IMR-90 (cell line): ENCODE measurements around the gene SLC51A. TPM values are rescaled to one million over a fixed set of nuclear protein-coding genes. Genes with fewer than 3 reads are reported as not detected.

ENCODE experiments used
- ATAC-seq: fragments of 200-7000 bp; cut with Tn5 transposase; 2 replicates; pipeline ENCODE4 v1.9.1; 2020; ENCODE audit warnings: low read depth, mild to moderate bottlenecking, moderate library complexity
- BruUV-seq: library from RNA; stranded (reverse); fragments of 400-500 nt; replicated peaks from 2 replicates; lab custom pipeline; 2021; lab: Mats Ljungman, UMichigan
- CTCF ChIA-PET: fragments of 300-600 bp; formaldehyde crosslinking; extraction: SDS; loops from one replicate; lab custom pipeline; 2021; ENCODE audit warnings: antibody characterized with exemption; lab: Yijun Ruan, JAX
- POLR2A ChIA-PET: fragments of 300-600 bp; sonication (Branson Sonifier 250); formaldehyde crosslinking; loops from one replicate; lab custom pipeline; 2022; ENCODE audit warnings: antibody characterized with exemption; ENCODE audit not compliant: unreplicated experiment; lab: Charles Lee
- DNase-seq: peaks from one replicate; pipeline ENCODE4 v3.0.0; 2013
- H2AFZ ChIP-seq: replicated peaks from 2 replicates; pipeline ENCODE3; 2013; ENCODE audit warnings: low read length, mild to moderate bottlenecking; ENCODE audit not compliant: poor library complexity
- H2AK5ac ChIP-seq: 2 replicates; pipeline ENCODE4 v1.6.1; 2013; ENCODE audit warnings: low read depth, low read length, inconsistent platforms
- H2AK9ac ChIP-seq: replicated peaks from 2 replicates; pipeline ENCODE3; 2013; ENCODE audit warnings: mild to moderate bottlenecking, low read depth, low read length, moderate library complexity; ENCODE audit not compliant: poor library complexity
- H2BK120ac ChIP-seq: 2 replicates; pipeline ENCODE4 v1.6.1; 2013; ENCODE audit warnings: low read depth, low read length, inconsistent platforms
- H2BK15ac ChIP-seq: 3 replicates; pipeline ENCODE4 v1.6.1; 2013; ENCODE audit warnings: low read depth, low read length, inconsistent platforms
- H2BK20ac ChIP-seq: 2 replicates; pipeline ENCODE4 v1.6.1; 2013; ENCODE audit warnings: low read depth, mild to moderate bottlenecking, inconsistent platforms, low read length, moderate library complexity
- H2BK5ac ChIP-seq: 2 replicates; pipeline ENCODE4 v1.6.1; 2013; ENCODE audit warnings: mild to moderate bottlenecking, low read depth, low read length, inconsistent platforms; ENCODE audit not compliant: poor library complexity, severe bottlenecking
- H3K14ac ChIP-seq: replicated peaks from 2 replicates; pipeline ENCODE4 v1.6.1; 2013; ENCODE audit warnings: low read depth, low read length, inconsistent platforms
- H3K18ac ChIP-seq: 2 replicates; pipeline ENCODE4 v1.6.1; 2013; ENCODE audit warnings: low read depth, low read length, control low read depth
- H3K23ac ChIP-seq: 2 replicates; pipeline ENCODE4 v1.6.1; 2013; ENCODE audit warnings: low read depth, low read length, inconsistent platforms
- H3K27ac ChIP-seq: 2 replicates; pipeline ENCODE4 v1.5.1; 2013; ENCODE audit warnings: mild to moderate bottlenecking, control low read depth, low read length; ENCODE audit not compliant: insufficient read depth
- H3K27me3 ChIP-seq: 2 replicates; pipeline ENCODE4 v1.6.1; 2013; ENCODE audit warnings: low read length; ENCODE audit not compliant: control insufficient read depth, insufficient read depth
- H3K36me3 ChIP-seq: 2 replicates; pipeline ENCODE4 v1.6.1; 2013; ENCODE audit warnings: low read length, mixed read lengths; ENCODE audit not compliant: control insufficient read depth, insufficient read depth
- H3K4ac ChIP-seq: 2 replicates; pipeline ENCODE4 v1.6.1; 2013; ENCODE audit warnings: low read depth, low read length, inconsistent platforms
- H3K4me1 ChIP-seq: 2 replicates; pipeline ENCODE4 v1.6.1; 2013; ENCODE audit warnings: low read length, mixed read lengths; ENCODE audit not compliant: control insufficient read depth, insufficient read depth
- H3K4me2 ChIP-seq: 2 replicates; pipeline ENCODE4 v1.6.1; 2013; ENCODE audit warnings: low read depth, mild to moderate bottlenecking, control low read depth, low read length, moderate library complexity
- H3K4me3 ChIP-seq: 2 replicates; pipeline ENCODE4 v1.5.1; 2013; ENCODE audit warnings: low read depth, mild to moderate bottlenecking, control low read depth, low read length, moderate library complexity; ENCODE audit not compliant: insufficient read depth
- H3K56ac ChIP-seq: 2 replicates; pipeline ENCODE4 v1.6.1; 2013; ENCODE audit warnings: low read length, inconsistent platforms; ENCODE audit not compliant: insufficient read depth; ENCODE audit errors: extremely low read depth
- H3K79me1 ChIP-seq, 2 experiments: 2 replicates each; pipeline ENCODE4 v1.6.1; 2013; ENCODE audit warnings: low read length in 2 of 2, inconsistent platforms in 1 of 2, low read depth in 1 of 2
- H3K9ac ChIP-seq: 2 replicates; pipeline ENCODE4 v1.6.1; 2013; ENCODE audit warnings: low read depth, low read length, control low read depth
- H3K9me1 ChIP-seq: 2 replicates; pipeline ENCODE4 v1.6.1; 2013; ENCODE audit warnings: low read length, inconsistent platforms; ENCODE audit not compliant: insufficient read depth
- H3K9me3 ChIP-seq: 2 replicates; pipeline ENCODE4 v1.6.1; 2013; ENCODE audit warnings: low read length; ENCODE audit not compliant: control insufficient read depth, insufficient read depth
- H4K20me1 ChIP-seq: 2 replicates; pipeline ENCODE4 v1.6.1; 2013; ENCODE audit warnings: low read length, inconsistent platforms; ENCODE audit not compliant: insufficient read depth
- H4K5ac ChIP-seq: 2 replicates; pipeline ENCODE4 v1.6.1; 2013; ENCODE audit warnings: mild to moderate bottlenecking, low read depth, low read length, control low read depth
- H4K8ac ChIP-seq, 2 experiments: 2 replicates each; pipeline ENCODE4 v1.6.1; 2013; ENCODE audit warnings: low read depth in 2 of 2, low read length in 2 of 2, control low read depth in 1 of 2, inconsistent platforms in 1 of 2
- H4K91ac ChIP-seq: 2 replicates; pipeline ENCODE4 v1.6.1; 2013; ENCODE audit warnings: low read depth, low read length, inconsistent platforms; ENCODE audit not compliant: insufficient read depth
- BHLHE40 ChIP-seq: fragments of 150-350 bp; IDR thresholded peaks from 2 replicates; pipeline ENCODE4 v1.6.1; 2016; ENCODE audit warnings: mild to moderate bottlenecking, low read depth, low read length
- CHD1 ChIP-seq: IDR thresholded peaks from 2 replicates; pipeline ENCODE4 v1.6.1; 2012; ENCODE audit warnings: low read depth, low read length, improper control_type of control experiment
- ELK1 ChIP-seq: fragments of 150-350 bp; IDR thresholded peaks from 2 replicates; pipeline ENCODE4 v1.6.1; 2016; ENCODE audit warnings: low read depth, mild to moderate bottlenecking, low read length, moderate library complexity, borderline replicate concordance
- MAFK ChIP-seq: IDR thresholded peaks from 2 replicates; pipeline ENCODE4 v1.6.1; 2012; ENCODE audit warnings: low read depth, low read length, improper control_type of control experiment
- MAZ ChIP-seq: IDR thresholded peaks from 2 replicates; pipeline ENCODE4 v1.6.1; 2012; ENCODE audit warnings: low read depth, mild to moderate bottlenecking, low read length, improper control_type of control experiment, moderate library complexity, borderline replicate concordance
- MXI1 ChIP-seq: IDR thresholded peaks from 2 replicates; pipeline ENCODE4 v1.6.1; 2012; ENCODE audit warnings: low read depth, mild to moderate bottlenecking, low read length, moderate library complexity, borderline replicate concordance
- NFE2L2 ChIP-seq: fragments of 150-350 bp; IDR thresholded peaks from 2 replicates; pipeline ENCODE4 v1.6.1; 2016; ENCODE audit warnings: low read depth, mild to moderate bottlenecking, low read length
- POLR2A ChIP-seq: IDR thresholded peaks from 2 replicates; pipeline ENCODE4 v1.6.1; 2012; ENCODE audit warnings: mild to moderate bottlenecking, low read depth, low read length
- RAD21 ChIP-seq: IDR thresholded peaks from 2 replicates; pipeline ENCODE4 v1.6.1; 2012; ENCODE audit warnings: low read length, improper control_type of control experiment
- RCOR1 ChIP-seq: IDR thresholded peaks from 2 replicates; pipeline ENCODE4 v1.6.1; 2012; ENCODE audit warnings: mild to moderate bottlenecking, low read length, improper control_type of control experiment; ENCODE audit not compliant: insufficient replicate concordance
- RFX5 ChIP-seq: IDR thresholded peaks from 2 replicates; pipeline ENCODE4 v1.8.0; 2012; ENCODE audit warnings: low read depth, mild to moderate bottlenecking, low read length, moderate library complexity
- SMC3 ChIP-seq: fragments of 150-350 bp; IDR thresholded peaks from 2 replicates; pipeline ENCODE4 v1.6.1; 2016; ENCODE audit warnings: low read depth, mild to moderate bottlenecking, antibody characterized with exemption, low read length, moderate library complexity
- USF2 ChIP-seq: fragments of 150-350 bp; IDR thresholded peaks from 2 replicates; pipeline ENCODE4 v1.6.1; 2017; ENCODE audit warnings: mild to moderate bottlenecking, antibody characterized with exemption, low read length, low read depth
- WGBS, 2 experiments: methylation state at CpG; one replicate each; pipeline versions ENCODE4 v1.1.5 to v1.1.7; 2013; ENCODE audit warnings: missing lambda C conversion rate in 2 of 2; ENCODE audit not compliant: insufficient read length in 1 of 2; ENCODE audit errors: extremely low coverage in 2 of 2; 5-methylcytosine and 5-hydroxymethylcytosine counted together
- dilution Hi-C: fragments of 300-500 bp; cut with HindIII; formaldehyde crosslinking; loops from one replicate; pipeline ENCODE4 v1.14.3; 2018; ENCODE audit warnings: low sequenced_read_pairs; ENCODE audit not compliant: unreplicated experiment
- in situ Hi-C: fragments of 300-500 bp; cut with MboI; formaldehyde crosslinking; loops from 3 replicates; pipeline ENCODE4 v1.14.3; 2019; ENCODE audit warnings: low sequenced_read_pairs, inconsistent platforms, mixed read lengths
- intact Hi-C: fragments of 100-400 bp; cut with micrococcal nuclease; formaldehyde crosslinking; loops from 2 replicates; pipeline ENCODE4 v1.10.0; 2022
- polyA plus RNA-seq, 3 experiments: library from polyadenylated mRNA; depleted of rRNA; stranded (reverse); fragments of >200 nt; gene quantifications; 2 replicates each; pipeline ENCODE4 v1.2.3, GENCODE V29; 2012; ENCODE audit warnings: low replicate concordance in 1 of 3
- total RNA-seq: library from RNA; depleted of rRNA; stranded (reverse); fragments of >200 nt; gene quantifications from 2 replicates; pipeline ENCODE4 v1.2.3, GENCODE V29; 2012

SLC51A gene
- total and polyA plus RNA-seq, 2 of the 4 experiments (the other 2 are of a cell fraction) = not detected

- no peak overlapping the region for H3K4me3 ChIP-seq
- intact Hi-C loops = no loop called here
- BruUV-seq = no TSS peak
- no peak overlapping the region for H3K4ac ChIP-seq
- H3K18ac ChIP-seq = no peak overlapping the region
- no peaks in the 10 kb centered on the region for H3K79me1 ChIP-seq
- CTCF ChIA-PET = no interaction called here
- H3K27me3 ChIP-seq = peaks cover 9% of the 10 kb centered on the region; the same call in 1 of the 2 replicates
- H2BK20ac ChIP-seq = no peak overlapping the region
- H2BK5ac ChIP-seq = no peak overlapping the region
- no peak overlapping the region for H4K91ac ChIP-seq
- no peak overlapping the region for H4K8ac ChIP-seq
- no peak overlapping the region for H2BK15ac ChIP-seq
- H2BK120ac ChIP-seq = no peak overlapping the region
- ATAC-seq (no peak), DNase-seq (no peak)
- H3K9me3 ChIP-seq = no peaks in the 10 kb centered on the region
- 0 out of 2 replicates have a peak, but pooled peaks cover 3% of the 10 kb centered on the region for H3K9me1 ChIP-seq
- dilution Hi-C loops = no loop called here
- no peak overlapping the region for H3K56ac ChIP-seq
- H3K4me2 ChIP-seq = no peak overlapping the region
- in situ Hi-C loops = no loop called here
- no peak overlapping the region for H2AK5ac ChIP-seq
- H3K14ac ChIP-seq = no peak overlapping the region; the same call in 1 of the 2 replicates
- no peak overlapping the region for H2AK9ac ChIP-seq
- no peaks in the 10 kb centered on the region; the same call in 1 of the 2 replicates for H4K20me1 ChIP-seq
- H2AFZ ChIP-seq = no peak overlapping the region
- H3K23ac ChIP-seq = no peak overlapping the region
- no peak overlapping the region for H3K27ac ChIP-seq
- no peaks in the 10 kb centered on the region for H3K36me3 ChIP-seq
- POLR2A ChIA-PET = no interaction called here
- no peak overlapping the region for H4K5ac ChIP-seq
- H3K9ac ChIP-seq = no peak overlapping the region
- H3K4me1 ChIP-seq = 0 out of 2 replicates have a peak, but pooled peaks cover 2% of the 10 kb centered on the region
- WGBS, 2 experiments = 90% methylated on average over 4 of the region's 12 CpGs; no CpG with 5 or more reads in 1 of the 2 experiments
- no peak for TF ChIP-seq USF2
- TF ChIP-seq MAZ = no peak
- no peak for TF ChIP-seq MAFK
- TF ChIP-seq BHLHE40 = no peak
- TF ChIP-seq CHD1 = no peak
- no peak for TF ChIP-seq RAD21
- no peak for TF ChIP-seq ELK1
- TF ChIP-seq POLR2A = no peak
- TF ChIP-seq RCOR1 = no peak
- no peak for TF ChIP-seq NFE2L2
- TF ChIP-seq MXI1 = no peak
- no peak for TF ChIP-seq SMC3
- TF ChIP-seq RFX5 = no peak
These were observed 1.2 kb downstream of the SLC51A start for GRCh38 chr3:196217307-196218154.
